T-helper 2 cell treated with Interferon-gamma antibody and Interleukin-4, amounts not matched to agents 5 μg/mL and 100 μg/mL, for 36 hours (primary cell): Measurements from ENCODE around the gene PDE6G.

ENCODE experiments used
- DNase-seq: peaks from one replicate; pipeline ENCODE4 v3.0.0; 2021; ENCODE audit warnings: low spot score
- H3K27ac Mint-ChIP-seq: one replicate; pipeline ENCODE4 v1.8.0; 2021; ENCODE audit warnings: mild to moderate bottlenecking, mixed read lengths
- H3K27me3 Mint-ChIP-seq: one replicate; pipeline ENCODE4 v1.8.0; 2021; ENCODE audit warnings: low read depth, mixed read lengths
- H3K36me3 Mint-ChIP-seq: one replicate; pipeline ENCODE4 v1.8.0; 2021; ENCODE audit warnings: low read depth, mixed read lengths
- H3K4me1 Mint-ChIP-seq: one replicate; pipeline ENCODE4 v1.8.0; 2021; ENCODE audit warnings: low read depth, mixed read lengths
- H3K4me3 Mint-ChIP-seq: one replicate; pipeline ENCODE4 v1.8.0; 2022; ENCODE audit warnings: mild to moderate bottlenecking, moderate library complexity, mixed read lengths
- H3K9me3 Mint-ChIP-seq: one replicate; pipeline ENCODE4 v1.8.0; 2021; ENCODE audit warnings: mixed read lengths

Gene PDE6G

GRCh38 chr17:81693509-81694210 lies 37.3 kb upstream of the PDE6G start:
- no peaks in the 10 kb centered on the region for H3K9me3 Mint-ChIP-seq
- no peaks in the 10 kb centered on the region for H3K27me3 Mint-ChIP-seq
- H3K4me3 Mint-ChIP-seq, result no peak overlapping the region
- H3K27ac Mint-ChIP-seq, result no peak overlapping the region
- H3K36me3 Mint-ChIP-seq, result peaks cover 51% of the 10 kb centered on the region
- DNase-seq, result no peak
- H3K4me1 Mint-ChIP-seq, result no peaks in the 10 kb centered on the region

- peaks cover 45% of the 10 kb centered on the region for H3K36me3 Mint-ChIP-seq
Observed at GRCh38 chr17:81691608-81692007, 35.3 kb upstream of the PDE6G start.

GRCh38 chr17:81691196-81691595 lies 34.9 kb upstream of the PDE6G start:
- H3K4me3 Mint-ChIP-seq, result no peak overlapping the region
- DNase-seq, result no peak
- no peak overlapping the region for H3K27ac Mint-ChIP-seq
- H3K4me1 Mint-ChIP-seq, result no peaks in the 10 kb centered on the region
- peaks cover 47% of the 10 kb centered on the region for H3K36me3 Mint-ChIP-seq
- H3K9me3 Mint-ChIP-seq, result no peaks in the 10 kb centered on the region
- no peaks in the 10 kb centered on the region for H3K27me3 Mint-ChIP-seq

More at GRCh38 chr17:81691608-81692007, 35.3 kb upstream of the PDE6G start:
- Mint-ChIP-seq H3K9me3 (no peaks in the 10 kb centered on the region), H3K4me1 (no peaks in the 10 kb centered on the region), H3K4me3 (no peak overlapping the region), H3K27ac (no peak overlapping the region), H3K27me3 (no peaks in the 10 kb centered on the region)
- DNase-seq, result no peak

- Mint-ChIP-seq H3K4me3 (no peak overlapping the region), H3K27me3 (no peaks in the 10 kb centered on the region), H3K9me3 (no peaks in the 10 kb centered on the region), H3K36me3 (peaks cover 46% of the 10 kb centered on the region), H3K4me1 (no peaks in the 10 kb centered on the region), H3K27ac (no peak overlapping the region)
- no peak for DNase-seq
Observed at GRCh38 chr17:81690549-81690948, 34.2 kb upstream of the PDE6G start.

- Mint-ChIP-seq H3K27ac (no peak overlapping the region), H3K4me1 (peaks cover 4% of the 10 kb centered on the region), H3K9me3 (no peaks in the 10 kb centered on the region), H3K27me3 (no peaks in the 10 kb centered on the region), H3K4me3 (no peak overlapping the region), H3K36me3 (peaks cover 48% of the 10 kb centered on the region)
- DNase-seq, result no peak
Observed at GRCh38 chr17:81690066-81690465, 33.7 kb upstream of the PDE6G start.

GRCh38 chr17:81688616-81689015 lies 32.3 kb upstream of the PDE6G start:
- Mint-ChIP-seq H3K27ac (no peak overlapping the region), H3K4me1 (peaks cover 9% of the 10 kb centered on the region), H3K4me3 (no peak overlapping the region), H3K9me3 (no peaks in the 10 kb centered on the region), H3K27me3 (peaks cover 2% of the 10 kb centered on the region), H3K36me3 (peaks cover 55% of the 10 kb centered on the region)
- no peak for DNase-seq

GRCh38 chr17:81687770-81688541 lies 31.6 kb upstream of the PDE6G start:
- H3K4me1 Mint-ChIP-seq, result peaks cover 10% of the 10 kb centered on the region
- peaks cover 2% of the 10 kb centered on the region for H3K27me3 Mint-ChIP-seq
- no peak for DNase-seq
- no peaks in the 10 kb centered on the region for H3K9me3 Mint-ChIP-seq
- peaks cover 56% of the 10 kb centered on the region for H3K36me3 Mint-ChIP-seq
- H3K4me3 Mint-ChIP-seq, result peak overlapping the region; percentile 21
- no peak overlapping the region for H3K27ac Mint-ChIP-seq

- Mint-ChIP-seq H3K4me3 (no peak overlapping the region), H3K4me1 (peaks cover 17% of the 10 kb centered on the region)
Observed at GRCh38 chr17:81686614-81687013, 30.3 kb upstream of the PDE6G start.

GRCh38 chr17:81685108-81685507 lies 28.8 kb upstream of the PDE6G start:
- DNase-seq, result no peak
- Mint-ChIP-seq H3K27me3 (peaks cover 2% of the 10 kb centered on the region), H3K4me3 (peak overlapping the region; percentile 90), H3K27ac (peak overlapping the region; percentile 70), H3K36me3 (peaks cover 44% of the 10 kb centered on the region), H3K9me3 (no peaks in the 10 kb centered on the region), H3K4me1 (peaks cover 17% of the 10 kb centered on the region)

More at GRCh38 chr17:81686614-81687013, 30.3 kb upstream of the PDE6G start:
- no peaks in the 10 kb centered on the region for H3K9me3 Mint-ChIP-seq
- peaks cover 49% of the 10 kb centered on the region for H3K36me3 Mint-ChIP-seq
- H3K27me3 Mint-ChIP-seq, result peaks cover 2% of the 10 kb centered on the region
- no peak for DNase-seq
- no peak overlapping the region for H3K27ac Mint-ChIP-seq

- Mint-ChIP-seq H3K9me3 (no peaks in the 10 kb centered on the region), H3K4me3 (peak overlapping the region; percentile 90), H3K27ac (peak overlapping the region; percentile 70), H3K27me3 (peaks cover 2% of the 10 kb centered on the region), H3K36me3 (peaks cover 38% of the 10 kb centered on the region), H3K4me1 (peaks cover 17% of the 10 kb centered on the region)
- no peak for DNase-seq
Observed at GRCh38 chr17:81684442-81684911, 28.1 kb upstream of the PDE6G start.

GRCh38 chr17:81683584-81684441 lies 27.5 kb upstream of the PDE6G start, which contains the start of the genes ARL16 and HGS:
Gene ARL16 (minus strand): TSS chr17:81683797. CDS start chr17:81683753, 44 bp downstream.
Gene HGS (plus strand): TSS chr17:81684011. CDS start chr17:81684067, 56 bp downstream.
- peaks cover 31% of the 10 kb centered on the region for H3K36me3 Mint-ChIP-seq
- H3K27ac Mint-ChIP-seq, result peak within 1 kb of the TSS; percentile 92

GRCh38 chr17:81683208-81683583 lies 26.9 kb upstream of the PDE6G start:
- Mint-ChIP-seq H3K4me3 (peak overlapping the region; percentile 92), H3K27me3 (peaks cover 2% of the 10 kb centered on the region), H3K27ac (peak overlapping the region; percentile 26), H3K9me3 (no peaks in the 10 kb centered on the region), H3K36me3 (peaks cover 29% of the 10 kb centered on the region), H3K4me1 (peaks cover 17% of the 10 kb centered on the region)
- DNase-seq, result no peak

More at GRCh38 chr17:81683584-81684441, 27.5 kb upstream of the PDE6G start, which contains the start of the genes ARL16 and HGS:
- Mint-ChIP-seq H3K4me1 (peaks cover 17% of the 10 kb centered on the region), H3K4me3 (peak within 1 kb of the TSS; percentile 92), H3K27me3 (peaks cover 2% of the 10 kb centered on the region), H3K9me3 (no peaks in the 10 kb centered on the region)
- DNase-seq, result peak; percentile 98

- Mint-ChIP-seq H3K27ac (peak overlapping the region; percentile 26), H3K4me3 (peak overlapping the region; percentile 92), H3K9me3 (no peaks in the 10 kb centered on the region), H3K36me3 (peaks cover 28% of the 10 kb centered on the region), H3K27me3 (peaks cover 2% of the 10 kb centered on the region), H3K4me1 (peaks cover 17% of the 10 kb centered on the region)
- no peak for DNase-seq
Observed at GRCh38 chr17:81682565-81683207, 26.3 kb upstream of the PDE6G start.
